Tibial nerve (tissue), 4 donors: ENCODE measurements around the gene DPPA3.

Experiments used
- EP300 ChIP-seq, 2 donors: sonication (generic); formaldehyde crosslinking; IDR thresholded peaks; one replicate each; pipeline ENCODE4 v1.6.1; 2017; ENCODE audit warnings: antibody characterized with exemption in 2 of 2, mild to moderate bottlenecking in 1 of 2
- TF ChIP-seq, protein P1 (sequence below), 5 experiments: fragments of 200-600 bp in 3 of 5; fragments of 450-650 bp in 2 of 5; sonication (generic) in 3 of 5; IDR thresholded peaks; one replicate each; pipeline ENCODE4 v1.5.1; 2016 to 2019; ENCODE audit warnings: antibody characterized with exemption in 5 of 5, mild to moderate bottlenecking in 3 of 5, moderate library complexity in 2 of 5

DNA sequence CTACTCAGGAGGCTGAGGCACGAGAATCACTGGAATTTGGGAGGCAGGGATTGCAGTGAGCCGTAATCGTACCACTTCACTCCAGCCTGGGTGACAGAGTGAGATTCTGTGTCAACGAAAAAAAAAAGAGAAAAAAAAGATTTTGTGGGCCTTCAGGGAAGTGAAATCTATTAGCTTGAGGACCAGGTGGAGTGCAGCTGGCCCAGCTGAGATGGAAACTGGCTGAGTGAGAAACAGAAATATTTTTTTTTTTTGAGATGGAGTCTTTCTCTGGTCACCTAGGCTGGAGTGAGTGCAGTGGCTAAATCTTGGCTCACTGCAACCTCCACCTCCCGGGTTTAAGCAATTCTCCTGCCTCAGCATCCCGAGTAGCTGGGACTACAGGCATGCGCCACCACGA is 38.2 kb downstream of the DPPA3 start:
- TF ChIP-seq, protein P1, sequence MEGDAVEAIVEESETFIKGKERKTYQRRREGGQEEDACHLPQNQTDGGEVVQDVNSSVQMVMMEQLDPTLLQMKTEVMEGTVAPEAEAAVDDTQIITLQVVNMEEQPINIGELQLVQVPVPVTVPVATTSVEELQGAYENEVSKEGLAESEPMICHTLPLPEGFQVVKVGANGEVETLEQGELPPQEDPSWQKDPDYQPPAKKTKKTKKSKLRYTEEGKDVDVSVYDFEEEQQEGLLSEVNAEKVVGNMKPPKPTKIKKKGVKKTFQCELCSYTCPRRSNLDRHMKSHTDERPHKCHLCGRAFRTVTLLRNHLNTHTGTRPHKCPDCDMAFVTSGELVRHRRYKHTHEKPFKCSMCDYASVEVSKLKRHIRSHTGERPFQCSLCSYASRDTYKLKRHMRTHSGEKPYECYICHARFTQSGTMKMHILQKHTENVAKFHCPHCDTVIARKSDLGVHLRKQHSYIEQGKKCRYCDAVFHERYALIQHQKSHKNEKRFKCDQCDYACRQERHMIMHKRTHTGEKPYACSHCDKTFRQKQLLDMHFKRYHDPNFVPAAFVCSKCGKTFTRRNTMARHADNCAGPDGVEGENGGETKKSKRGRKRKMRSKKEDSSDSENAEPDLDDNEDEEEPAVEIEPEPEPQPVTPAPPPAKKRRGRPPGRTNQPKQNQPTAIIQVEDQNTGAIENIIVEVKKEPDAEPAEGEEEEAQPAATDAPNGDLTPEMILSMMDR (IDR thresholded peaks at IDR 0.05): no peak
- no peak for TF ChIP-seq EP300 (IDR thresholded peaks at IDR 0.05)
